Mammary microvascular endothelial cell (primary cell): ENCODE measurements around the gene GK. TPM values are rescaled to one million over a fixed set of nuclear protein-coding genes. Genes with fewer than 3 reads are reported as not detected.

Experiments used
- total RNA-seq: library from RNA; depleted of rRNA; stranded (reverse); fragments of >200 nt; gene quantifications from 2 replicates; pipeline ENCODE4 v1.2.3, GENCODE V29; 2015

The GK gene
- total RNA-seq = 2.0 and 3.1 TPM in 2 replicates

DNA sequence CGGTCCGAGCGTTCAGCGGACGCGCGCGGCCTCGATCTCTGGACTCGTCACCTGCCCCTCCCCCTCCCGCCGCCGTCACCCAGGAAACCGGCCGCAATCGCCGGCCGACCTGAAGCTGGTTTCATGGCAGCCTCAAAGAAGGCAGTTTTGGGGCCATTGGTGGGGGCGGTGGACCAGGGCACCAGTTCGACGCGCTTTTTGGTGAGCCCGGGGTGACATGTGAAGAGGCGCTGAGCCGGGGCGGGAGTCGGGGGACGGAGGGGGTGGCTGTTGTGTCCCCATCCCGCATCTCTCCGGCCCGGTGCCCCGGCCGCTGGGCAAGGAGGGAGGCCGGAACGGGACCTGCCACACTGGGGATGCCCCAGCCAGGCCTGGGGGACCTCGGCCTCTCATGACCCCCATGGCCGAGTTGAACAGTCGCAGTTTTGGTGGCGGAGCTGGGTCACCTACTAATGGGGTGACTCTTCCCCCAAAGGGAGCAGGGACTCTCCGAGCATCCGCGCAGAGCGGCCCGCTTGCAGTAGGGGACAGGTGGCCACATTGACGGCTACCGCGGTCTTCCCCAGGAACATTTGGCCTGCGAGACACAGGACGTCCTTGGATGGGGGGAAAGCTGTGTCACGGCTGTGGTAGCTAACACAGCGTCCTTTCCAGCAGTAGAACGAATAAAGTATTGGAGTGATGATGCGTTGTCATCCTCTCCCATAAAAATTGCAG, at the start of gene GK:
Gene GK, plus strand, starts transcription at position 9 of the 717 bp plus-strand sequence. Its CDS starts 115 bp downstream, at position 124.

Other genes with a start within 250 kb of the GK start
- not detected in 2 replicates for gene TASL, start 75.7 kb upstream of the GK start, total RNA-seq
- 11.1 and 14.1 TPM in 2 replicates for gene TAB3, start 235.8 kb downstream of the GK start, total RNA-seq